GM10248 (cell line): ENCODE data around the gene SLX4IP.

Experiments used
- CTCF ChIA-PET: fragments of 300-600 bp; sonication (Branson Sonifier 250); formaldehyde crosslinking; extraction: SDS; loops from one replicate; lab custom pipeline; 2021; ENCODE audit warnings: antibody characterized with exemption; lab: Yijun Ruan, JAX
- POLR2A ChIA-PET: fragments of 350-650 bp; sonication (Branson Sonifier 250); formaldehyde crosslinking; extraction: SDS; loops from one replicate; lab custom pipeline; 2020; ENCODE audit warnings: antibody characterized with exemption; lab: Yijun Ruan, JAX
- DNase-seq: peaks from one replicate; pipeline ENCODE4 v3.0.0; 2012; ENCODE audit errors: extremely low spot score
- CTCF ChIP-seq: IDR thresholded peaks from 2 replicates; pipeline ENCODE4 v1.5.1; 2012; ENCODE audit warnings: mild to moderate bottlenecking, low read depth; ENCODE audit errors: extremely low read depth, missing control alignments, control extremely low read depth

Gene SLX4IP

GRCh38 chr20:10398834-10399369 lies 36.2 kb upstream of the SLX4IP start:
- POLR2A ChIA-PET = no interaction called here
- DNase-seq = no peak
- CTCF ChIA-PET = no interaction called here
- TF ChIP-seq CTCF = no peak

GRCh38 chr20:10402938-10403608 lies 32.0 kb upstream of the SLX4IP start:
- DNase-seq = no peak
- POLR2A ChIA-PET = no interaction called here
- CTCF ChIA-PET = interaction anchor here (0.8 to 2.5 kb wide), 7 partner anchors 8 to 876 kb away, joined by 3 to 6 read pairs (median 3); no protein-coding TSS in a partner anchor
- TF ChIP-seq CTCF = no peak

- DNase-seq = no peak
- TF ChIP-seq CTCF = no peak
- POLR2A ChIA-PET = no interaction called here
- CTCF ChIA-PET = interaction anchor here (1.1 to 2.5 kb wide), 3 partner anchors 23 to 875 kb away, joined by 3 to 6 read pairs (median 4); no protein-coding TSS in a partner anchor
These were observed 31.0 kb upstream of the SLX4IP start for GRCh38 chr20:10404023-10404628.

- ChIA-PET CTCF (interaction anchor here (2.6 kb wide), 1 partner anchor 22 kb away, joined by 12 read pairs; no protein-coding TSS in a partner anchor), POLR2A (no interaction called here)
- TF ChIP-seq CTCF = no peak
- DNase-seq = no peak
These were observed 30.1 kb upstream of the SLX4IP start for GRCh38 chr20:10404959-10405530.

- TF ChIP-seq CTCF = no peak
- CTCF ChIA-PET = no interaction called here
- DNase-seq = no peak
- POLR2A ChIA-PET = no interaction called here
These were observed 26.8 kb upstream of the SLX4IP start for GRCh38 chr20:10408108-10408813.

- DNase-seq = no peak
- ChIA-PET POLR2A (no interaction called here), CTCF (interaction anchor here (1.1 to 9.3 kb wide), 3 partner anchors 8 to 15 kb away, joined by 3 to 76 read pairs (median 3); no protein-coding TSS in a partner anchor)
- no peak for TF ChIP-seq CTCF
These were observed 23.4 kb upstream of the SLX4IP start for GRCh38 chr20:10411673-10412072.
